Naive B cell (primary cell): Measurements from ENCODE around the gene TRIM17. TPM values are rescaled to one million over a fixed set of nuclear protein-coding genes. Genes with fewer than 3 reads are reported as not detected.

Source experiments
- ATAC-seq, 2 donors: fragments of 150-1000 bp; cut with Tn5 transposase; 2 replicates each; pipeline ENCODE4 v1.10.0; 2021; ENCODE audit warnings: low read depth in 2 of 2, mild to moderate bottlenecking in 2 of 2, moderate library complexity in 2 of 2
- DNase-seq: peaks from one replicate; pipeline ENCODE4 v3.0.0; 2022
- H3K27ac Mint-ChIP-seq, 6 donors: one replicate each; pipeline ENCODE4 v1.8.0; 2020 to 2022; ENCODE audit warnings: mild to moderate bottlenecking in 6 of 6, mixed read lengths in 6 of 6, moderate library complexity in 5 of 6, inconsistent platforms in 2 of 6
- H3K27me3 Mint-ChIP-seq, 3 donors: one replicate each; pipeline ENCODE4 v1.8.0; 2021 to 2022; ENCODE audit warnings: mixed read lengths in 3 of 3, mild to moderate bottlenecking in 1 of 3
- H3K36me3 Mint-ChIP-seq, 2 donors: one replicate each; pipeline ENCODE4 v1.8.0; 2020 to 2022; ENCODE audit warnings: mixed read lengths in 2 of 2, inconsistent platforms in 1 of 2, mild to moderate bottlenecking in 1 of 2
- H3K4me1 Mint-ChIP-seq, 3 donors: one replicate each; pipeline ENCODE4 v1.8.0; 2020 to 2022; ENCODE audit warnings: mixed read lengths in 3 of 3, inconsistent platforms in 1 of 3, mild to moderate bottlenecking in 1 of 3, moderate library complexity in 1 of 3
- H3K4me3 Mint-ChIP-seq, 8 donors: one replicate each; pipeline ENCODE4 v1.8.0; 2020 to 2022; ENCODE audit warnings: mild to moderate bottlenecking in 8 of 8, mixed read lengths in 8 of 8, moderate library complexity in 8 of 8, inconsistent platforms in 2 of 8
- H3K9me3 Mint-ChIP-seq, 7 donors: one replicate each; pipeline ENCODE4 v1.8.0; 2020 to 2022; ENCODE audit warnings: mixed read lengths in 7 of 7, mild to moderate bottlenecking in 5 of 7, inconsistent platforms in 2 of 7, moderate library complexity in 1 of 7
- polyA plus RNA-seq, 6 donors: library from polyadenylated mRNA; unstranded; fragments of 300-500 nt; fragmentation: Illumina TruSeq; gene quantifications; one replicate each; pipeline ENCODE4 v1.2.3, GENCODE V29; 2021; ENCODE audit warnings: low read depth in 6 of 6

The TRIM17 gene
- polyA plus RNA-seq, 6 donors from 2014 or later: 0.24 to 0.27 (median 0.26) TPM; not detected in 2

DNA sequence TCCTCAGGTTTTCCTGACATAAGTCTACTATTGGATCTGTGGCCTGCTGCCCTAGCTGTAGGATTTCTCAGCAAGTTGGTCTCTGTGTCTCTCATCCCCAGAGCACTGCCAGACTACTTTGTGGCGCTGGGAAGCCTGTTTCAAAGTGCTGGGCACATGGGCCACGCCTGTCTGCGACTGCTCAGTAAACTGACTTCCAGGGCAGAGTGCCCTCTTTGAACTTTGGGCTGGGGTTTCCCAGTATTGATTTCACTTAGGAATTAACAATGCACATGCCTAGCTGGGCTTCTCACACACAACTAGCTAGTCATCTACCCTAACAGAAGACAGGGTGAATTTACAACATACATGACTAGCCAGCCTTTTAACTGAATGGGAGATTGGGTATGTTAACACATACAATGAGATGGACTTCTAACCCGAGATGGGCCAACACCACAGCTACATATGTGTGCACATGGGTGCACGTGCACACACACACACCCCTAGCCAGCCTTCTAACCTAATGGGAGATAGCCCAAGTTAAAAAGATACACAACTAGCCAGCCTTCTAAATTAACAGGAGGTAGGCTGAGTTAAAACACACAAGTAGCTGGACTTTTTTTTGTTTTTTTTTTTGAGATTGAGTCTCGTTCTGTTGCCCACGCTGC, 6.9 kb upstream of the TRIM17 start:
- Mint-ChIP-seq H3K27ac (no peak overlapping the region), H3K4me3 (no peak overlapping the region), H3K36me3 (no peaks in the 10 kb centered on the region), H3K4me1 (no peaks in the 10 kb centered on the region), H3K27me3 (peaks cover 41 to 55% (median 55%) of the 10 kb centered on the region in 3 donors), H3K9me3 (peaks cover 0 to 1% (median 0%) of the 10 kb centered on the region in 7 donors)
- ATAC-seq (no peak), DNase-seq (no peak)

DNA sequence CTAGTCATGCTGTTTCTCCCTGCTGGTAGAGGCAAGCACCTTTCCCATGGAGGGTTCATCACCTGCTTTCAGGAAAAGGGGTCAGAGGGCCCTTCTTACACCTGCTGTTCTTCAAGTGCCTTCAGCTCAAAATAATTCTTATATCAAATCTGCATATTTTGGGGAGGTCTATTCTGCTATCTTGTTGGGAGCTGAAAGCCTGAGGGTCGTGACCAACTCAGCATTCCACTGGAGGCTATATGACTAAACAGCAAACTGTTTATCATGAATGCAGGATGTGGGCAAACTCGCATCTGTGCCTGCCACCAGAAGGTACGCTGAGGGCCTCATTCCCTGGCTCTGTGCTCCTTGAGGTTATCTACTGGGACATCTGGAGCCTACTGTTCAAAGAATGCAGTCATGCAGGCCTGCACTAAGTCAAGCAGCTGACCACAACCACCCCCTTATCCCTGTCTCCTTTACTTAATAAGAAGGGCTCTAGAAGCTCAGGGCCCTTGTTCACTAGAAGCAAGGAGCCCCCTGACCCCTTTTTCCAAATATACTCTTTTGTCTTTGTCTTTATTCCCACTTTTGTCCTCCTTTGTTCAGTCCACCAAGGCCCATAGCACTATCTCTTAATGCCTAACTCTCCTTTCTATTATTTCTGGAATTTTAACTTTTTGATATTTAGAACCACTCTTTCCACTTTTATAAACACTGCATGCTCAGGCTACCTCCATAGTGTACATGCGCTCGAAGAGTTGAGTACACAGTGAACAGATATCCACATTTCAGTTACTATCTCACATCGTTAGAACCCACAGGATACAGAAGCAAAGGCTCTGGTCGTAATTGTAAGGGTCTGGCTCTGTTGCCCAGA, 4.5 kb upstream of the TRIM17 start:
- peaks cover 8 to 11% (median 8%) of the 10 kb centered on the region in 3 donors for H3K4me1 Mint-ChIP-seq
- H3K27ac Mint-ChIP-seq: no peak overlapping the region
- H3K27me3 Mint-ChIP-seq: peaks cover 42 to 65% (median 64%) of the 10 kb centered on the region in 3 donors

DNA sequence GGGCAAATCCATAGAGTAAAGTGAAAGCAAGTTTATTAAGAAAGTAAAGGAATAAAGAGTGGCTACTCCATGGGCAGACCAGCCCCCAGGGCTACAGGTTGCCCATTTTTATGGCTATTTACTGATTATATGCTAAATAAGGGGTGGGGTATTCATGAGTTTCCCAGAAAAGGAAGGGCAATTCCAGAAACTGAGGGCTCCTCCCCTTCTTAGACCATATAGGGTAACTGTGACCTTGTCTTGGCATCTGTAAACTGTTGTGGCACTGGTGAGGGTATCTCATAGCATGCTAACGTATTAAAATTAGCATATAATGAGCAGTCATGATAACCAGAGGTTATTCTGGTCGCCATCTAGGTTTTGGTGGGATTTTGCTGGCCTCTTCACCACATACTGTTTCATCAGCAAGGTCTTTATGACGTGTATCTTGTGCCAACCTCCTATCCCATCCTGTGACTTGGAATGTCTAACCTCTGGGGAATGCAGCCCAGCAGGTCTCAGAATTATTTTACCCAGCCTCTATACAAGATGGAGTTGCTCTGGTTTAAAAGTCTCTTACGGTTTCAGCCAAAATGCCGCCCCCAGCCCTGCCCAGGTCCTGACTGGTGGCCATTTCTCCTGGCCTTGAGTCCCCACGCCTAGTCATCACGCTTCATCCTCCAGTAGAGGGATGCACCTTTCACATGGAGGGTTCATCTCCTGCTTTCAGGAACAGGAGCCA, 982 bp upstream of the TRIM17 start:
- no peaks in the 10 kb centered on the region for H3K36me3 Mint-ChIP-seq
- no peak for ATAC-seq
- H3K27me3 Mint-ChIP-seq: peaks cover 34 to 76% (median 75%) of the 10 kb centered on the region in 3 donors
- no peak for DNase-seq
- peaks cover 16 to 20% (median 20%) of the 10 kb centered on the region in 3 donors for H3K4me1 Mint-ChIP-seq
- H3K9me3 Mint-ChIP-seq: peaks cover 0 to 1% (median 0%) of the 10 kb centered on the region in 7 donors
- peak overlapping the region in 5 of 8 donors; percentile 27 to 77 (median 72) for H3K4me3 Mint-ChIP-seq
- no peak overlapping the region for H3K27ac Mint-ChIP-seq

More for the DNA sequence above, 4.5 kb upstream of the TRIM17 start:
- H3K9me3 Mint-ChIP-seq: peaks cover 0 to 1% (median 0%) of the 10 kb centered on the region in 7 donors
- ATAC-seq (no peak), DNase-seq (no peak)
- no peaks in the 10 kb centered on the region for H3K36me3 Mint-ChIP-seq
- no peak overlapping the region for H3K4me3 Mint-ChIP-seq

DNA sequence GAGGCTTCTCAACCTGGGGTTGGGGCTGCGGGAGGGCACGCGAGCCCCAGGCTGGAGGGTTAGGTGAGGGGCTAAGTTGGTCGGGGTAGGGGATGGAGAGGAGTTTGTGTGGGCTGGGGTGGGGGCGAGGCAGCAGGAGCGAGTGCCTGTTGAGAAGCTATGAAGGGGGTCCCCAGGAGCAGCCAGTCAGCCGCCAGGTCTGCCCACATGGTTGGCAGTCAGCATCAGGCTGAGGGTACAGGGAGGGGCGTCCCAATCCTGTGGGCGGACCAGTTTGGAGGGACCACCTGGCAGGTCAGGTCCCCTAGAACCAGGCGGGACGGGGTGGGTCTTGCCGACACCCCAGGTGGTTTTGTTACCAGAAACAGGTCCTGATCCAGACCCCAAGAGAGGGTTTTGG, 400 bp upstream of the TRIM17 start:
- ATAC-seq (no peak), DNase-seq (no peak)
- H3K4me3 Mint-ChIP-seq: peak overlapping the region; percentile 27 to 77 (median 62)
- no peak overlapping the region for H3K27ac Mint-ChIP-seq
- H3K9me3 Mint-ChIP-seq: peaks cover 0 to 1% (median 0%) of the 10 kb centered on the region in 7 donors
- H3K27me3 Mint-ChIP-seq: peaks cover 30 to 70% (median 69%) of the 10 kb centered on the region in 3 donors
- H3K36me3 Mint-ChIP-seq: no peaks in the 10 kb centered on the region
- peaks cover 16 to 20% (median 20%) of the 10 kb centered on the region in 3 donors for H3K4me1 Mint-ChIP-seq

DNA sequence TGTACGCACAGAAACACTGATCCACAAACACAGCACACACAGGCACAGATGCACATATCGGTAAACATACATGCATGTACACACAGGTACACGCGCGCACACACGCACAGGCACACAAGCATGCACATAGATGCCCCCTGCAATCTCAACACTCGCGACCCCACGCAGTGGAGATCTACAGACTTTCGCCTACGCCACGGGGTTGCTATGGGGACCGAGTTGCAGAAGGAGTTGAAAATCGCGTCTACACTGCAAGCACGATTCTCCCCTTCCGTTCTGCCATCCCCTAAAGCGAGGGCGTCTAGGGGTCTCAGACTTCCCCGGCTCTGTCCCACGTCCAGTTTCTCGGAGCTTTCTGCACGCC, 826 bp downstream of the TRIM17 start:
- DNase-seq: no peak
- H3K27me3 Mint-ChIP-seq: peaks cover 20 to 58% (median 57%) of the 10 kb centered on the region in 3 donors
- H3K4me1 Mint-ChIP-seq: peaks cover 16 to 24% (median 23%) of the 10 kb centered on the region in 3 donors
- H3K9me3 Mint-ChIP-seq: peaks cover 0 to 1% (median 0%) of the 10 kb centered on the region in 7 donors
- peak; percentile 16 to 22 for ATAC-seq
- H3K27ac Mint-ChIP-seq: peak overlapping the region in 2 of 6 donors; percentile 75 to 80
- H3K36me3 Mint-ChIP-seq: no peaks in the 10 kb centered on the region
- H3K4me3 Mint-ChIP-seq: peak overlapping the region; percentile 32 to 73 (median 66)

DNA sequence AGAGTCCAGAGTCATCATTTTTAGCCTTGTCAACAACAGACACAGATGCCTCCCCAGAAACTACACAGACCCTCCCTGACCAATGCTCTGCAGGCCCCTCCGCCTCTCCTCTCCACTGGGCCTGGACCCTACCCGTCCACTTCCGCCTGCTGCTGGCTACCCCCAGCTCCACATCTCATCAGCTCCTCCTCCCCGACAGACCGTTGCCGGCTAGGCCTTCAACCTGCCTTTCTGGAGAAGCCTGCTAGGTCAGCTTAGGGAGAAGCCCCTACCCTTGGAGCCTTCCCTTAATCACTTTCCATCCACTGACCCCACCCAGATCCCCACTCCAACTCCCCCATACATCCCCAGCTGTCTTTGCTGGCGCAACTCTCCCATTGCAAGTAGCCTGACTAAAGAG, 1.4 kb downstream of the TRIM17 start:
- peaks cover 0 to under 1% (median 0%) of the 10 kb centered on the region in 7 donors for H3K9me3 Mint-ChIP-seq
- ATAC-seq (no peak), DNase-seq (no peak)
- H3K4me1 Mint-ChIP-seq: peaks cover 16 to 29% (median 23%) of the 10 kb centered on the region in 3 donors
- H3K4me3 Mint-ChIP-seq: peak overlapping the region in 3 of 8 donors; percentile 66 to 79 (median 73)
- H3K27me3 Mint-ChIP-seq: peaks cover 20 to 52% (median 51%) of the 10 kb centered on the region in 3 donors
- no peaks in the 10 kb centered on the region for H3K36me3 Mint-ChIP-seq
- H3K27ac Mint-ChIP-seq: peak overlapping the region in 1 of 6 donors; percentile 41

DNA sequence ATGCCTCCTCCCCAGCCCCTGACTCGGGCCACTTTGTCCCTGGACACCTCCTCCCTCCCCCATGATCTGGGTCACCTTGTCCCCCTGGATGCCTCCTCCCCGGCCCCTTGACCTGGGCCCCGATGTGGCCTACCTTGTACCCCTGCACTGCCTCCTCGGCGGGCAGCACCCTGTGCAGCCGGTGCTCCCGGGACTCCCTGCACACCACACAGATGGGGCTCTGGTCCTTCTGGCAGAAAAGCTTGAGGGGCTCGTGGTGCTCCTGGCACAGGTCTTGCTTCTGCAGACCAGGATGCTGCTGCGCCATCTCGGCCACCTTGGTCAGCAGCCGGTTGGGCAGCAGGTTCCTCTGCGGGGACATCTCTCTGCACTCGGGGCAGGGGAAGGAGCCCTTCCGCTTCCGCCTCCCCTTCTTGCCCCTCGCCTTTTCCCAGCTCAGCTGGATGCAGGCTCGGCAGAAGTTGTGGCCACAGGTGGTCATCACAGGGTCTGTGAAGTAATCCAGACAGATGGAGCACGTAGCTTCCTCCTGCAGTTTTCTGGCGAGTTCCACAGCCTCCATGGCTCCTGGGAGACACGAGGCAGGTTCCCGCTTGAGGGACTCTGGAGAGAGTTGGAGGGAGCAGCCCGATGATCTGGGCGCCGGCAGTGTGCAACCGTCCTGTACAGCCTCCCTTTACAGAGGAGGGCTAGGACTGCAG, 2.0 kb downstream of the TRIM17 start:
- Mint-ChIP-seq H3K4me3 (no peak overlapping the region), H3K27me3 (peaks cover 20 to 46% (median 45%) of the 10 kb centered on the region in 3 donors), H3K4me1 (peaks cover 16 to 33% (median 23%) of the 10 kb centered on the region in 3 donors), H3K36me3 (no peaks in the 10 kb centered on the region), H3K9me3 (no peaks in the 10 kb centered on the region), H3K27ac (peak overlapping the region in 1 of 6 donors; percentile 41)
- ATAC-seq (no peak), DNase-seq (no peak)

DNA sequence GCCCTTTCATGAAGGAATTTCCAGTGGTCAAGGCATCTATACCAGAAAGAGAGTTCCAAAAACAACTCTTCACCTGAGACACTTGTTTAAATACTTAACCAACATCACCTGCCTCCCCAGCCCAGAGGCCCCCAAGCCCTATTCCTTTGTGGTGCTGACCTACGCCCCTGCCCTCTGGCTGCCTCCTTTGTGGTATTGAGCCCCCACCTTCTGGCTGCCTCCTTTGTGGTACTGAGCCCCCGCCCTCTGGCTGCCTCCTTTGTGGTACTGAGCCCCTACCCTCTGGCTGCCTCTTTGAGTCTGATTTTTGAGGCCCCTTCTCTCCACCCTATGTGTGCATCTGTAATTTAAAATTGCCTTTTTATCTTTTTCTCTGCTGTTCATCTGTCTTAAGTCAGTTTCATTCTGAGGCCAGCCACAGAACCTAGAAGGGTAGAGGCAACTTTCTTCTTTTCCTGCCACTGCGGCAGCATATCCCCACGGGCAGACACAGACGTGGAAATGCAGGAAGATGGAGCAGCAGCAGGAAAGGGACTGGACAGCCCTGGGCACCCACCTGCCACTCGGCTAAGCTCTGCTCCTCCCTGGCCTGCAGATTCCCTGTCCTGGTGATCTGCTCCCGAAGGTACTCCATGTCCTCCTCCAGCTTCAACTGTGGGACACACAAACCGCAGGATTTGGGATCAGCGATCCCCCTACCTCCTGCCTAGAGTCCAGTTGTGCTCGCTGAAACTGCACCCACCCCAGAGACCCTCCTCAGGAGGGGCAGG, 3.2 kb downstream of the TRIM17 start:
- DNase-seq (no peak), ATAC-seq (no peak)
- Mint-ChIP-seq H3K36me3 (no peaks in the 10 kb centered on the region), H3K27ac (peak overlapping the region in 2 of 6 donors; percentile 59 to 88), H3K4me3 (peak overlapping the region in 1 of 8 donors; percentile 3), H3K9me3 (no peaks in the 10 kb centered on the region), H3K27me3 (peaks cover 11 to 35% (median 34%) of the 10 kb centered on the region in 3 donors), H3K4me1 (peaks cover 20 to 43% (median 28%) of the 10 kb centered on the region in 3 donors)

DNA sequence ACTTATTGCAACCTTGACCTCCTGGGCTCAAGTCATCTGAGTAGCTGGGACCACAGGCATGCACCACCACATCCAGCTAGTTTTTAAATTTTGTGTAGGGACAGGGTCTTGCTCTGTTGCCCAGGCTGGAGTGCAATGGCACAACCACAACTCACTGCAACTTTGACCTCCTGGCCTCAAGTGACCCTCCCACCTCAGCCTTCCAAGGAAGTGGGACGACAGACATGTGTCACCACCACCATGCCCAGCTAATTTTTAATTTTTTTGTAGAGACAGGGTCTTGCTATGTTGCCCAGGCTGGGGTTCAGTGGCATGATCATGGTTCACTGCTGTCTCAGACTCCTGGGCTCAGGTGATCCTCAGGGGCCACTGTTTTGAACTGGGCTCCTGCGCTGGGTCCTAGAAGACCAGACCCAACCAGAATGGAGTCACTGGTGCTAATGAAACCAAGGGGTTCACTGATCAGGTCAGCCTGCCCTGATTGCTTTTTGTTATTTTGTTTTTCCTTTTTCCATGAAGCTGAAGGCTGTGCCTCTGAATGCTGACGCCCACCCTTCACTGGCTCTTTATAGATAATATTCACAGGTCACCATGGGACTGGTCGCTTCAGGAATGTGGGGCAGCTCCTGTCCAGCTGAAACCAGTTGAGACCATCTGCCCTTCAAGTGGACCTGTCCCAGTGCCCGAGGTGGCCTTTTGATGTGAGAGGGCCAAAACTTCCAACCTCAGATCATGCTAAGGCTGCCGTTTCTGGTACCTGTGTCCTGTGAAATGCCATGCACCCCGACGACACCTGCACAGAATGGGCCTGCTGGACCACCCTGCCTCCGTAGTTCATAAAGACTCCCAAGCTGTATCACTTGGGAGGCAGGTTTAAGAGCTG, 4.9 kb downstream of the TRIM17 start:
- H3K4me1 Mint-ChIP-seq: peaks cover 21 to 48% (median 29%) of the 10 kb centered on the region in 3 donors
- H3K27me3 Mint-ChIP-seq: peaks cover 0 to 19% (median 17%) of the 10 kb centered on the region in 3 donors
- no peaks in the 10 kb centered on the region for H3K36me3 Mint-ChIP-seq
- H3K27ac Mint-ChIP-seq: peak overlapping the region in 1 of 6 donors; percentile 80
- no peak for DNase-seq
- no peak for ATAC-seq
- no peak overlapping the region for H3K4me3 Mint-ChIP-seq
- no peaks in the 10 kb centered on the region for H3K9me3 Mint-ChIP-seq

DNA sequence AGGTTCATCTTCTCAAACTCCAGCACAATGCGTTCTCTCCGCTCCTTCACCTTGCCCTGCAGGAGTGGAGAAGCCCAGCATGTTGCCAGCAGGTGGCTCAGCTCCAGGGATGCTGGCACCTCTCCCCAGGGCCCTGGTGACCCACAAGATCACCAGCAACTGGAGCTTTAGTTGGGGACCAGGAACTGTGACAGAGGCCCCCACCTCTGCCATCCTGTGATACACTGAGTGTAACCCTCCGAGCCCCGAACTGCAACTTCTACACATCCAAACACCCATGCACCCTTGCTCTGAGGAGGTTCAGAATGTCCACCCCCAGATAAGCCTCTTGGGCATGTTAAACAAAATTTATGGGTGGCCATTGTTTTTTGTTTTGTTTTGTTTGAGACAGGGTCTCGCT, 5.5 kb downstream of the TRIM17 start:
- DNase-seq (no peak), ATAC-seq (no peak)
- peaks cover 19 to 45% (median 23%) of the 10 kb centered on the region in 3 donors for H3K4me1 Mint-ChIP-seq
- H3K27ac Mint-ChIP-seq: peak overlapping the region in 1 of 6 donors; percentile 75
- H3K9me3 Mint-ChIP-seq: no peaks in the 10 kb centered on the region
- peaks cover 0 to 12% (median 11%) of the 10 kb centered on the region in 3 donors for H3K27me3 Mint-ChIP-seq
- H3K36me3 Mint-ChIP-seq: no peaks in the 10 kb centered on the region
- peak overlapping the region in 1 of 8 donors; percentile 2 for H3K4me3 Mint-ChIP-seq

DNA sequence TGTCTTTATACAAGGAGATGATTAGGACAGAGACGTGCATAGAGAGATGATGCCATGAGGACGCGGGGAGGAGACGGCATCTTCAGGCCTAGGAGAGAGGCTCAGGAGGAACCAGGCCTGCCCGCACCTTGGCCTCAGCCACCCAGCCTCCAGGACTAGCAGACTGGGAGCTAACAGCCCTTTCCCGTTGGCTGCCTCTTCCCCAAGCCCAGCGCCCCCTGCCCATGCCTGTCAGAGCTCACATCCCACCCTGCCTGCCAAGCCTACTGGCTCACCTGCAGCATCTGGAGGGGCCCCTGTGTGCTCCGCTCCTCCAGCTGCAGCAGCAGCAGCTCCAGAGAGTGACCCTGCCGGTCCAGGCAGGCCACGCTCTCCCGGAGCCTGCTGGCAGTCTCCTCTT, 6.0 kb downstream of the TRIM17 start:
- peak overlapping the region in 1 of 8 donors; percentile 93 for H3K4me3 Mint-ChIP-seq
- peak overlapping the region in 1 of 6 donors; percentile 44 for H3K27ac Mint-ChIP-seq
- peaks cover 0 to 8% (median 6%) of the 10 kb centered on the region in 3 donors for H3K27me3 Mint-ChIP-seq
- no peaks in the 10 kb centered on the region for H3K36me3 Mint-ChIP-seq
- no peaks in the 10 kb centered on the region for H3K9me3 Mint-ChIP-seq
- no peak for DNase-seq
- peaks cover 17 to 45% (median 20%) of the 10 kb centered on the region in 3 donors for H3K4me1 Mint-ChIP-seq
- no peak for ATAC-seq
